Endothelial cell of umbilical vein (primary cell): ENCODE results near the gene HDLBP. TPM values are rescaled to one million over a fixed set of nuclear protein-coding genes. Genes with fewer than 3 reads are reported as not detected.

Experiments used
- BruUV-seq: library from RNA; stranded (reverse); fragments of 400-500 nt; replicated peaks from 2 replicates; lab custom pipeline; 2021; lab: Mats Ljungman, UMichigan
- CTCF ChIA-PET: fragments of 300-600, 350-600 bp; sonication (Branson Sonifier 250); formaldehyde crosslinking; loops from one replicate; lab custom pipeline; 2021; ENCODE audit warnings: antibody characterized with exemption, inconsistent platforms; lab: Charles Lee
- POLR2A ChIA-PET: fragments of 300-600, 350-600 bp; sonication (Branson Sonifier 250); formaldehyde crosslinking; loops from one replicate; lab custom pipeline; 2021; ENCODE audit warnings: antibody characterized with exemption, inconsistent platforms; lab: Charles Lee
- DNase-seq: peaks from one replicate; pipeline ENCODE4 v3.0.0-alpha.2; 2011; ENCODE audit warnings: low read depth, low spot score
- FAIRE-seq: peaks from 2 replicates; lab custom pipeline; 2011; peaks lifted over from hg19 to GRCh38; lab: Jason Lieb, UNC
- H2AFZ ChIP-seq: 2 replicates; pipeline ENCODE4 v1.6.0; 2012; ENCODE audit warnings: low read depth, low read length, control low read depth, inconsistent platforms
- H3K27ac ChIP-seq: 2 replicates; pipeline ENCODE4 v1.5.1; 2011; ENCODE audit warnings: low read depth, mild to moderate bottlenecking, control low read depth, low read length, moderate library complexity; ENCODE audit not compliant: insufficient read depth
- H3K27me3 ChIP-seq, 2 experiments: 2 replicates each; pipeline versions ENCODE4 v1.6.0 to v1.6.1; 2011; ENCODE audit warnings: low read length in 2 of 2, mixed read lengths in 1 of 2; ENCODE audit not compliant: control insufficient read depth in 2 of 2, insufficient read depth in 2 of 2
- H3K36me3 ChIP-seq, 2 experiments: 2 replicates in 1 of 2; 3 replicates in 1 of 2; pipeline ENCODE4 v1.5.1; 2011; ENCODE audit warnings: low read length in 2 of 2, mild to moderate bottlenecking in 1 of 2, moderate library complexity in 1 of 2; ENCODE audit not compliant: control insufficient read depth in 2 of 2, insufficient read depth in 2 of 2; ENCODE audit errors: extremely low read depth in 1 of 2
- H3K4me1 ChIP-seq: 3 replicates; pipeline ENCODE4 v1.5.1; 2011; ENCODE audit warnings: mild to moderate bottlenecking, low read length; ENCODE audit not compliant: control insufficient read depth, insufficient read depth; ENCODE audit errors: extremely low read depth
- H3K4me2 ChIP-seq: 2 replicates; pipeline ENCODE4 v1.6.1; 2011; ENCODE audit warnings: low read length, control low read depth, mixed read lengths; ENCODE audit not compliant: insufficient read depth
- H3K4me3 ChIP-seq, 3 experiments: fragments of 200-600 bp in 1 of 3; sonication (generic), shearing (Covaris generic) in 1 of 3; replicated peaks in 1 of 3; 2 replicates each; pipeline ENCODE4 v1.5.1; 2011 to 2016; ENCODE audit warnings: control low read depth in 3 of 3, low read length in 3 of 3, mild to moderate bottlenecking in 2 of 3, inconsistent platforms in 1 of 3, low read depth in 1 of 3, moderate library complexity in 1 of 3; ENCODE audit not compliant: insufficient read depth in 1 of 3
- H3K79me2 ChIP-seq: 2 replicates; pipeline ENCODE4 v1.6.0; 2012; ENCODE audit warnings: low read length, inconsistent platforms; ENCODE audit not compliant: control insufficient read depth, insufficient read depth
- H3K9ac ChIP-seq: replicated peaks from 2 replicates; pipeline ENCODE3; 2011; ENCODE audit warnings: low read length, control low read depth; ENCODE audit not compliant: insufficient read depth; ENCODE audit errors: extremely low read depth
- H3K9me1 ChIP-seq: replicated peaks from 3 replicates; pipeline ENCODE4 v1.6.0; 2011; ENCODE audit warnings: mild to moderate bottlenecking, low read length; ENCODE audit not compliant: control insufficient read depth, insufficient read depth; ENCODE audit errors: extremely low read depth
- H3K9me3 ChIP-seq: replicated peaks from 2 replicates; pipeline ENCODE4 v1.5.1; 2012; ENCODE audit warnings: low read length, inconsistent platforms; ENCODE audit not compliant: control insufficient read depth, insufficient read depth
- H4K20me1 ChIP-seq: replicated peaks from 2 replicates; pipeline ENCODE3; 2011; ENCODE audit warnings: mild to moderate bottlenecking, low read length; ENCODE audit not compliant: control insufficient read depth, insufficient read depth; ENCODE audit errors: extremely low read depth
- CTCF ChIP-seq, 2 donors: IDR thresholded peaks; 1 replicate in 1 of 2; 2 replicates in 1 of 2; pipeline ENCODE4 v1.5.1; 2011; ENCODE audit warnings: low read length in 2 of 2, mild to moderate bottlenecking in 2 of 2, moderate library complexity in 2 of 2, control low read depth in 1 of 2, inconsistent platforms in 1 of 2, low read depth in 1 of 2; ENCODE audit not compliant: insufficient read depth in 1 of 2; ENCODE audit errors: extremely low read depth in 1 of 2
- EZH2 ChIP-seq: IDR thresholded peaks from 2 replicates; pipeline ENCODE4 v1.6.1; 2012; ENCODE audit warnings: borderline replicate concordance, low read depth, mild to moderate bottlenecking, moderate library complexity, low read length, inconsistent platforms; ENCODE audit not compliant: severe bottlenecking
- FOS ChIP-seq: IDR thresholded peaks from 2 replicates; pipeline ENCODE4 v1.6.1; 2011; ENCODE audit warnings: mild to moderate bottlenecking, low read length, moderate library complexity, borderline replicate concordance; ENCODE audit not compliant: insufficient read depth
- GATA2 ChIP-seq: IDR thresholded peaks from 2 replicates; pipeline ENCODE4 v1.7.0; 2011; ENCODE audit warnings: low read depth, mild to moderate bottlenecking, moderate library complexity, mixed read lengths, low read length; ENCODE audit not compliant: insufficient read length, insufficient read depth
- JUN ChIP-seq: IDR thresholded peaks from 2 replicates; pipeline ENCODE4 v1.6.1; 2011; ENCODE audit warnings: borderline replicate concordance, low read depth; ENCODE audit not compliant: insufficient read length, insufficient read depth
- MAX ChIP-seq: IDR thresholded peaks from 2 replicates; pipeline ENCODE4 v1.6.1; 2011; ENCODE audit not compliant: insufficient read depth, insufficient read length
- MYC ChIP-seq: IDR thresholded peaks from one replicate; pipeline ENCODE4 v1.6.1; 2011; ENCODE audit warnings: mild to moderate bottlenecking, low read depth, low read length
- POLR2A ChIP-seq: IDR thresholded peaks from 2 replicates; pipeline ENCODE4 v1.6.1; 2012; ENCODE audit warnings: low read depth, mild to moderate bottlenecking, control low read depth, low read length
- POLR2AphosphoS5 ChIP-seq: IDR thresholded peaks from 2 replicates; pipeline ENCODE4 v1.6.1; 2012; ENCODE audit warnings: low read depth, mild to moderate bottlenecking, control low read depth, low read length, moderate library complexity; ENCODE audit not compliant: insufficient read depth
- dilution Hi-C: fragments of 300-500 bp; cut with MboI; formaldehyde crosslinking; loops from one replicate; pipeline ENCODE4 v1.15.0; 2019; ENCODE audit warnings: low sequenced_read_pairs; ENCODE audit not compliant: extremely low pct_ligation_motif_present
- intact Hi-C: fragments of 100-400 bp; cut with micrococcal nuclease; formaldehyde crosslinking; loops from one replicate; pipeline ENCODE4 v1.10.0; 2022
- polyA plus RNA-seq, 4 experiments: library from polyadenylated mRNA; depleted of rRNA in 3 of 4; stranded (reverse) in 3 of 4; unstranded in 1 of 4; fragments of >200 nt; gene quantifications; 2 replicates each; pipeline versions ENCODE4 v1.2.1 to v1.2.3, GENCODE V29; 2011 to 2012; ENCODE audit warnings: missing spikeins in 1 of 4
- total RNA-seq: library from RNA; stranded (reverse); gene quantifications from 2 replicates; pipeline ENCODE4 v1.2.3, GENCODE V29; 2021

Gene HDLBP
- total and polyA plus RNA-seq, 2 donors (not counting 3 experiments of a cell fraction or from before 2014, with no cell fraction given), result 379 to 569 TPM

GRCh38 chr2:241256168-241256545 is 59.3 kb downstream of the HDLBP start:
- no peaks in the 10 kb centered on the region for H4K20me1 ChIP-seq
- CTCF ChIA-PET, result no interaction called here
- FAIRE-seq, result no peak
- peaks cover 11% of the 10 kb centered on the region for H3K4me1 ChIP-seq
- TSS peak; percentile 68 for BruUV-seq
- no peak overlapping the region for H3K4me2 ChIP-seq
- no peak overlapping the region for H3K9ac ChIP-seq
- intact Hi-C loops (no loop called here), dilution Hi-C loops (no loop called here)
- H3K79me2 ChIP-seq, result peaks cover 14% of the 10 kb centered on the region
- peaks cover 33 to 53% of the 10 kb centered on the region in 2 experiments for H3K36me3 ChIP-seq
- no peak overlapping the region for H3K4me3 ChIP-seq
- H3K27ac ChIP-seq, result no peak overlapping the region
- H3K27me3 ChIP-seq, result no peaks in the 10 kb centered on the region
- DNase-seq, result no peak
- H3K9me3 ChIP-seq, result no peaks in the 10 kb centered on the region
- POLR2A ChIA-PET, result no interaction called here
- H2AFZ ChIP-seq, result no peak overlapping the region
- no peaks in the 10 kb centered on the region for H3K9me1 ChIP-seq
- TF ChIP-seq JUN (no peak), EZH2 (no peak), FOS (no peak), POLR2A (no peak), CTCF (IDR thresholded peaks at IDR 0.05; ENCODE audit: extremely low read depth in 1 of 2, insufficient read depth in 1 of 2, low read depth in 1 of 2, low read length in 2 of 2) (no peak), POLR2AphosphoS5 (no peak), MYC (no peak), GATA2 (no peak), MAX (no peak)
